ENCODE data around the gene LBHD1.

LBHD1 gene

DNA sequence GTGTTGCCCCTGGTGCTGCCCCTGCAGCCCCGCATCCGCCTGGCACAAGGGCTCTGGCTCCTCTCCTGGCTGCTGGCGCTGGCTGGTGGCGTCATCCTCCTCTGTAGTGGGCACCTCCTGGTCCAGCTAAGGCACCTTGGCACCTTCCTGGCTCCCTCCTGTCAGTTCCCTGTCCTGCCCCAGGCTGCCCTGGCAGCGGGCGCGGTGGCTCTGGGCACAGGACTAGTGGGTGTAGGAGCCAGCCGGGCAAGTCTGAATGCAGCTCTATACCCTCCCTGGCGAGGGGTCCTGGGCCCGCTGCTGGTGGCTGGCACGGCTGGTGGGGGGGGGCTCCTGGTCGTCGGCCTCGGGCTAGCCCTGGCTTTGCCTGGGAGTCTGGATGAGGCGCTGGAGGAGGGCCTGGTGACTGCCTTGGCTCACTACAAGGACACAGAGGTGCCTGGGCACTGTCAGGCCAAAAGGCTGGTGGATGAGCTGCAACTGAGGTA is 58.7 kb downstream of the LBHD1 start:
- Histone ChIP-seq H4K20me1 (ENCODE audit: insufficient read depth, low read length) (no peaks in the 10 kb centered on the region), H3K36me3 (ENCODE audit: insufficient read depth, low read length) (peaks cover 26% of the 10 kb centered on the region), H3K27ac (ENCODE audit: low read depth, low read length, poor library complexity, severe bottlenecking) (peak overlapping the region; percentile 53), H3K79me2 (ENCODE audit: insufficient read depth, low read length) (no peaks in the 10 kb centered on the region), H3K9ac (ENCODE audit: low read length) (no peak overlapping the region), H3K4me1 (ENCODE audit: insufficient read depth, low read length, severe bottlenecking) (peaks cover 25% of the 10 kb centered on the region), H3K27me3 (ENCODE audit: insufficient read depth, low read length) (no peaks in the 10 kb centered on the region), H3K4me2 (ENCODE audit: low read length) (no peak overlapping the region), H3K9me2 (ENCODE audit: low read depth, low read length) (no peaks in the 10 kb centered on the region), H3K4me3 (ENCODE audit: low read depth, low read length, poor library complexity, severe bottlenecking) (peak overlapping the region; percentile 78), H3F3A (ENCODE audit: insufficient read depth, low read length) (no peaks in the 10 kb centered on the region; the same call in 1 of the 2 replicates), H2AFZ (ENCODE audit: low read length) (no peak overlapping the region), H3K9me3 (ENCODE audit: low read length) (no peaks in the 10 kb centered on the region)
- TF ChIP-seq, protein P1, sequence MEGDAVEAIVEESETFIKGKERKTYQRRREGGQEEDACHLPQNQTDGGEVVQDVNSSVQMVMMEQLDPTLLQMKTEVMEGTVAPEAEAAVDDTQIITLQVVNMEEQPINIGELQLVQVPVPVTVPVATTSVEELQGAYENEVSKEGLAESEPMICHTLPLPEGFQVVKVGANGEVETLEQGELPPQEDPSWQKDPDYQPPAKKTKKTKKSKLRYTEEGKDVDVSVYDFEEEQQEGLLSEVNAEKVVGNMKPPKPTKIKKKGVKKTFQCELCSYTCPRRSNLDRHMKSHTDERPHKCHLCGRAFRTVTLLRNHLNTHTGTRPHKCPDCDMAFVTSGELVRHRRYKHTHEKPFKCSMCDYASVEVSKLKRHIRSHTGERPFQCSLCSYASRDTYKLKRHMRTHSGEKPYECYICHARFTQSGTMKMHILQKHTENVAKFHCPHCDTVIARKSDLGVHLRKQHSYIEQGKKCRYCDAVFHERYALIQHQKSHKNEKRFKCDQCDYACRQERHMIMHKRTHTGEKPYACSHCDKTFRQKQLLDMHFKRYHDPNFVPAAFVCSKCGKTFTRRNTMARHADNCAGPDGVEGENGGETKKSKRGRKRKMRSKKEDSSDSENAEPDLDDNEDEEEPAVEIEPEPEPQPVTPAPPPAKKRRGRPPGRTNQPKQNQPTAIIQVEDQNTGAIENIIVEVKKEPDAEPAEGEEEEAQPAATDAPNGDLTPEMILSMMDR (IDR thresholded peaks at IDR 0.05; ENCODE audit: low read length), result no peak
- TF ChIP-seq EZH2 (IDR thresholded peaks at IDR 0.05; ENCODE audit: borderline replicate concordance, low read length), result no peak
